Astrocyte (in vitro differentiated cells and primary cell): ENCODE data around the gene SPNS1.

Experiments used
- EZH2 ChIP-seq: IDR thresholded peaks from 2 replicates; pipeline ENCODE4 v1.6.1; 2012; ENCODE audit warnings: mild to moderate bottlenecking, low read length, inconsistent platforms; ENCODE audit not compliant: insufficient read depth
- TF ChIP-seq, protein P1 (sequence below): IDR thresholded peaks from 2 replicates; pipeline ENCODE4 v1.5.1; 2011; ENCODE audit warnings: low read depth, mild to moderate bottlenecking, inconsistent platforms, low read length, moderate library complexity; ENCODE audit not compliant: insufficient read depth

DNA sequence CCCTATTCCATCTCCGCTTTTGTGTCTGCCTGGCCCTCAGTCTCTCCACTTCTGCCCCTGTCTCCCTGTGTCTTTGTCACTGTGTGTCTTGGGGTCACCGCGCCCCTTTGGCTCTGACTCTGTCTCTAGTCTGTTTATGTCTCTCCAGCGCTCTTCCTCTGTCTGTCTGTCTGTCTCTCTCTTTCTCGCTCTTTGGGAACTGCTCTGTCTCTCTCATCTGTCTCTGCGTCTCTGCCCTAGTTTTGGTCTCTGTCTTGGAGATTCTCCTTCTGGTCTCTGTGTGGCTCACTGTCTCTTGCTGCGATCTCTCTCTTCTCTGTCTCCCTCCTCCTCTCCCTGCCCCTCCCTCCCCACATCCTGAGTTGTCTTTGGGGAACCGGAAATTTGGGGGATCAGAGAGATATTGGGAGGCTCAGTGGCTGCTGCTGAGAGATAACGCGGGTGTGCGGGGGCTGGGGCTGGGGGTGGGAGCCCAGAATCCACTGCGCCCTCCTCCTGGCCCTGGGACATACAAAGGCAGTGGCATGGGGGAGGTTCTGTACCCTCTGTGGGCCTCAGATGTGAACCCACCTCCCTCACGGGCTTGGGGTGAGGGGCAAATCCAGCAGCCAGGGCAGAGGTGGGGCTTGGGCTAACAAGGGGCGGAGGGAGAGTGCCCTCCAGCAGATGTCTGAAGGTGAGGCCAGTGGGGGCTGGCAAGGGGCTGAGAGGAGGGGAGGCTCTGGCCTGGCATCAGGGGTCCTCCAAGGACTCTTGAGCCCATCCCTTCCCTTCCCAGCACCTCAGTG, 34.7 kb downstream of the SPNS1 start:
- TF ChIP-seq, protein P1, sequence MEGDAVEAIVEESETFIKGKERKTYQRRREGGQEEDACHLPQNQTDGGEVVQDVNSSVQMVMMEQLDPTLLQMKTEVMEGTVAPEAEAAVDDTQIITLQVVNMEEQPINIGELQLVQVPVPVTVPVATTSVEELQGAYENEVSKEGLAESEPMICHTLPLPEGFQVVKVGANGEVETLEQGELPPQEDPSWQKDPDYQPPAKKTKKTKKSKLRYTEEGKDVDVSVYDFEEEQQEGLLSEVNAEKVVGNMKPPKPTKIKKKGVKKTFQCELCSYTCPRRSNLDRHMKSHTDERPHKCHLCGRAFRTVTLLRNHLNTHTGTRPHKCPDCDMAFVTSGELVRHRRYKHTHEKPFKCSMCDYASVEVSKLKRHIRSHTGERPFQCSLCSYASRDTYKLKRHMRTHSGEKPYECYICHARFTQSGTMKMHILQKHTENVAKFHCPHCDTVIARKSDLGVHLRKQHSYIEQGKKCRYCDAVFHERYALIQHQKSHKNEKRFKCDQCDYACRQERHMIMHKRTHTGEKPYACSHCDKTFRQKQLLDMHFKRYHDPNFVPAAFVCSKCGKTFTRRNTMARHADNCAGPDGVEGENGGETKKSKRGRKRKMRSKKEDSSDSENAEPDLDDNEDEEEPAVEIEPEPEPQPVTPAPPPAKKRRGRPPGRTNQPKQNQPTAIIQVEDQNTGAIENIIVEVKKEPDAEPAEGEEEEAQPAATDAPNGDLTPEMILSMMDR, result no peak
- TF ChIP-seq EZH2, result no peak
